Loucy (cell line): Measurements from ENCODE around the gene ZBTB16.

Experiments
- H2AFZ ChIP-seq: fragments of 200-600 bp; sonication (generic); 2 replicates; pipeline ENCODE4 v1.6.0; 2016; ENCODE audit warnings: antibody characterized with exemption, mild to moderate bottlenecking, low read length, moderate library complexity
- H3F3A ChIP-seq: fragments of 200-600 bp; 2 replicates; pipeline ENCODE4 v1.6.0; 2016; ENCODE audit warnings: antibody characterized with exemption, low read depth, mild to moderate bottlenecking
- H3K27me3 ChIP-seq: fragments of 200-600 bp; sonication (generic); 2 replicates; pipeline ENCODE4 v1.6.1; 2014; ENCODE audit warnings: low read length, mild to moderate bottlenecking; ENCODE audit not compliant: insufficient read depth, poor library complexity, severe bottlenecking
- H3K36me3 ChIP-seq: fragments of 200-600 bp; sonication (generic); 2 replicates; pipeline ENCODE4 v1.6.1; 2016; ENCODE audit warnings: low read length; ENCODE audit not compliant: insufficient read depth
- H3K4me1 ChIP-seq: fragments of 200-600 bp; sonication (generic); 2 replicates; pipeline ENCODE4 v1.5.1; 2014; ENCODE audit warnings: low read length, mild to moderate bottlenecking; ENCODE audit not compliant: insufficient read depth, poor library complexity, severe bottlenecking
- H3K4me2 ChIP-seq: fragments of 200-600 bp; sonication (generic); 2 replicates; pipeline ENCODE4 v1.6.0; 2014; ENCODE audit warnings: antibody characterized with exemption, low read length, low read depth, mild to moderate bottlenecking; ENCODE audit not compliant: poor library complexity, severe bottlenecking
- H3K4me3 ChIP-seq: fragments of 200-600 bp; sonication (generic); 2 replicates; pipeline ENCODE4 v1.5.1; 2014; ENCODE audit warnings: low read length, mild to moderate bottlenecking, mixed read lengths; ENCODE audit not compliant: poor library complexity, severe bottlenecking
- H3K79me2 ChIP-seq: fragments of 200-600 bp; sonication (generic); 2 replicates; pipeline ENCODE4 v1.6.1; 2014; ENCODE audit warnings: low read length; ENCODE audit not compliant: insufficient read depth
- H3K9ac ChIP-seq: fragments of 200-600 bp; sonication (generic); 2 replicates; pipeline ENCODE4 v1.6.0; 2014; ENCODE audit warnings: mild to moderate bottlenecking, low read depth, low read length, moderate library complexity; ENCODE audit not compliant: poor library complexity, severe bottlenecking
- H3K9me2 ChIP-seq: fragments of 200-600 bp; sonication (generic); replicated peaks from 2 replicates; pipeline ENCODE4 v1.6.1; 2016; ENCODE audit warnings: low read depth, low read length, mixed read lengths
- H3K9me3 ChIP-seq: fragments of 200-600 bp; sonication (generic); 2 replicates; pipeline ENCODE4 v1.6.1; 2014; ENCODE audit warnings: mild to moderate bottlenecking, antibody characterized with exemption, low read length, low read depth; ENCODE audit not compliant: insufficient read depth
- H4K20me1 ChIP-seq: fragments of 200-600 bp; sonication (generic); 2 replicates; pipeline ENCODE4 v1.6.0; 2014; ENCODE audit warnings: antibody characterized with exemption, low read length, mild to moderate bottlenecking; ENCODE audit not compliant: insufficient read depth, poor library complexity, severe bottlenecking
- CTCF ChIP-seq: fragments of 200-600 bp; sonication (generic); conservative IDR thresholded peaks from 2 replicates; pipeline ENCODE4 v1.5.1; 2014; ENCODE audit warnings: mild to moderate bottlenecking, antibody characterized with exemption, low read length
- EZH2phosphoT487 ChIP-seq: fragments of 200-600 bp; IDR thresholded peaks from 2 replicates; pipeline ENCODE4 v1.6.1; 2018; ENCODE audit warnings: antibody characterized with exemption, mild to moderate bottlenecking, moderate library complexity, borderline replicate concordance

Gene ZBTB16

DNA sequence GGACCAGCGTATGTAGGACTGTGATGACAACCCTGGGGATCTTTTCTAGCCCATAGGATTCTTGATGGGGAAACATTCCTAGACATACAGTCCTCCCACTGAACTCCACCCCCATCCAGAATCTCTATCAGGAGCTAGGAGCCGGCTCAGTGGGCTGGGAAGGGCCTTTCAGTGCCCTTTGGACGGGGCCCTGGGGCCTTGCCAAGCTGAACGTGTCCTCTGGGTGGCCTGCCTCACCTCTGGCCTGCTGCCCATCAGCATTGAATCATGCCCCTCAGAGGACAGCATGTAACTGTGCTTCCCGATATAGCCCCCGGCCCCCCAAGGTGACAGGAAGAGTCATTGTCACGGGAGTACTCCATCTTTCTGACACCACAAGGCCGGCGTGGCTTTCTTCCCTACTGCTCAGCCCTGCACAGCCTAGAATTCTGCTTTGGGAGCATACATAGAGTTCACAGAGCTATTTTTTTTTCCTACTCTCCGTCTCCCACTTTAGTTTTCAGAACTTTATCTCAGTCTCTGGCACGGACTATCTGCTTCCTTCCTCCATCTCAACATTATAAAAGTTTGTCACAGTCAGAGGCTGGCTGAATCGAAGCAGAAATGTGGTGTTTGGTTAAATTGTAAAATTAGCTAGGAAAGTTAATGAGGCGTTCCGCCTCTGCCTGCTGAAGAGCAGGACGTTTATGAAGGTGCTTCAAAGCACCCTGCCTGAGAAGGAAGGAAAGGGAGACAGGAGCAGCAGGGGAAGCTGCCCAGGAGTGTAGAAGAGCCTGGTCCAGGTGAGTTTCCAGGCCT is 111.9 kb downstream of the ZBTB16 start:
- peaks cover 11% of the 10 kb centered on the region for H3K27me3 ChIP-seq

DNA sequence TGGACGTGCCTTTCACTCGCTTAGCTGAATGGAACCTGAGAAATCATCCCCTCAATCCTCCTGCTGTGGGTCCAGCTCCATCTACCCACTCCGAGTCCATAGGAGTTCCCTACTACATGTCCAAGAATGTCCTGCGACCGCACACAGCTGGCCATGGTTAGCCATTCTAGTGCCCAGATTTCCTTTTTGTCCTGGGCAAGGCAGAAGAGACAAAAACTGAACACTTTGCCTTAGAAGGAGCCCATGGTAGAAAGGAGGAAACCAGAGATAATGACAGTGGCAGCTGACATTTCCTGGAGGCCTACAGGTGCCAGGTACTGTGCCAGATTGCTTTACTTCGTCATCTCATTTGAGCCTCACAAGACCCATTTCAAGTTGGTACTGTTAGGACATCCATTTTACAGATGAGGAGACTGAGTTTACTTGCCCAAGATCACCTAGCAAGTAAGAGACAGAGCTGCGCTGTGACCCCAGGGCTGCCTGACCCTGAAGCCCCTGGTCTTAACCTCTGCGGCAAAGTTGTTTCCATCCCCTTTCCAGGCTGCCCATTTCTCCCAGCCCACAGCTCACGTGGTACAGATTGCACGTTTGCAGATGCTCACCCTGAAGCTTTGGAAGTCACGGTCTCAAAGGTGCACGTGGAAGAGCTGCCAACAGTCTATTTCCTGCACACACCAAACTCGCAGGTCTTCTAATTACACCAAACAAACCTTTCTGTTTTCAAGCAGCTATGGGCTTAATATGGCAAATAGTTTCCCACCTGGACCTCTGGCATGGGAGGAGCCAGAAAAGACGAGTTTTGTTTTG is 112.7 kb downstream of the ZBTB16 start:
- peaks cover 14% of the 10 kb centered on the region for H3F3A ChIP-seq
- no peaks in the 10 kb centered on the region for H3K36me3 ChIP-seq
- H3K9me2 ChIP-seq = no peaks in the 10 kb centered on the region
- H3K9ac ChIP-seq = peak overlapping the region; percentile 61
- H3K4me3 ChIP-seq = peak overlapping the region; percentile 56
- peaks cover 11% of the 10 kb centered on the region for H3K27me3 ChIP-seq
- peak overlapping the region; percentile 75 for H3K4me2 ChIP-seq
- no peaks in the 10 kb centered on the region for H3K79me2 ChIP-seq
- H3K9me3 ChIP-seq = no peaks in the 10 kb centered on the region
- H3K4me1 ChIP-seq = peaks cover 76% of the 10 kb centered on the region
- H2AFZ ChIP-seq = no peak overlapping the region
- no peak for TF ChIP-seq EZH2phosphoT487
- no peak for TF ChIP-seq CTCF
- no peaks in the 10 kb centered on the region for H4K20me1 ChIP-seq

More for the DNA sequence above, 111.9 kb downstream of the ZBTB16 start:
- H2AFZ ChIP-seq = no peak overlapping the region
- peaks cover 82% of the 10 kb centered on the region for H3K4me1 ChIP-seq
- H3K9me2 ChIP-seq = no peaks in the 10 kb centered on the region
- TF ChIP-seq EZH2phosphoT487 = no peak
- TF ChIP-seq CTCF = no peak
- H4K20me1 ChIP-seq = no peaks in the 10 kb centered on the region
- H3K9ac ChIP-seq = peak overlapping the region; percentile 61
- peak overlapping the region; percentile 75 for H3K4me2 ChIP-seq
- H3F3A ChIP-seq = peaks cover 14% of the 10 kb centered on the region
- H3K79me2 ChIP-seq = no peaks in the 10 kb centered on the region
- H3K36me3 ChIP-seq = no peaks in the 10 kb centered on the region
- peak overlapping the region; percentile 56 for H3K4me3 ChIP-seq
- H3K9me3 ChIP-seq = no peaks in the 10 kb centered on the region

GRCh38 chr11:114172871-114173444 is 113.4 kb downstream of the ZBTB16 start:
- Histone ChIP-seq H3F3A (peaks cover 14% of the 10 kb centered on the region), H3K27me3 (peaks cover 11% of the 10 kb centered on the region), H3K79me2 (no peaks in the 10 kb centered on the region), H3K4me3 (peak overlapping the region; percentile 56), H4K20me1 (no peaks in the 10 kb centered on the region), H3K36me3 (no peaks in the 10 kb centered on the region), H3K9ac (peak overlapping the region; percentile 61), H3K9me2 (no peaks in the 10 kb centered on the region), H3K4me2 (peak overlapping the region; percentile 75), H2AFZ (no peak overlapping the region), H3K9me3 (no peaks in the 10 kb centered on the region), H3K4me1 (peaks cover 69% of the 10 kb centered on the region)
- no peak for TF ChIP-seq CTCF
